Hepatocyte (in vitro differentiated cells): ENCODE results near the gene PTPN4. TPM values are rescaled to one million over a fixed set of nuclear protein-coding genes. Genes with fewer than 3 reads are reported as not detected.

Source experiments
- DNase-seq: peaks from one replicate; pipeline ENCODE4 v3.0.0-alpha.2; 2016; ENCODE audit warnings: low spot score
- H2AFZ ChIP-seq: fragments of 200-600 bp; sonication (generic); 2 replicates; pipeline ENCODE4 v1.6.0; 2016; ENCODE audit warnings: antibody characterized with exemption, mild to moderate bottlenecking
- H3K27ac ChIP-seq: fragments of 200-600 bp; sonication (generic); 2 replicates; pipeline ENCODE4 v1.5.1; 2016; ENCODE audit warnings: mild to moderate bottlenecking
- H3K27me3 ChIP-seq: fragments of 200-600 bp; sonication (generic); 2 replicates; pipeline ENCODE4 v1.6.1; 2016
- H3K36me3 ChIP-seq: fragments of 200-600 bp; sonication (generic); replicated peaks from 2 replicates; pipeline ENCODE4 v1.5.1; 2016; ENCODE audit warnings: low read depth; ENCODE audit not compliant: insufficient read depth
- H3K4me1 ChIP-seq: fragments of 200-600 bp; sonication (generic); 2 replicates; pipeline ENCODE4 v1.5.1; 2016; ENCODE audit warnings: mild to moderate bottlenecking, moderate library complexity; ENCODE audit not compliant: insufficient read depth
- H3K4me2 ChIP-seq: fragments of 200-600 bp; sonication (generic); 2 replicates; pipeline ENCODE4 v1.6.0; 2016
- H3K4me3 ChIP-seq: fragments of 200-600 bp; sonication (generic); 2 replicates; pipeline ENCODE4 v1.5.1; 2016; ENCODE audit warnings: mild to moderate bottlenecking
- H3K79me2 ChIP-seq: fragments of 200-600 bp; sonication (generic); 2 replicates; pipeline ENCODE4 v1.6.0; 2017; ENCODE audit warnings: mild to moderate bottlenecking
- H3K9me2 ChIP-seq: fragments of 200-600 bp; sonication (generic); replicated peaks from 2 replicates; pipeline ENCODE4 v1.6.0; 2017; ENCODE audit warnings: mild to moderate bottlenecking; ENCODE audit not compliant: insufficient read depth
- H3K9me3 ChIP-seq: fragments of 200-600 bp; sonication (generic); 2 replicates; pipeline ENCODE4 v1.5.1; 2016; ENCODE audit warnings: low read depth, mild to moderate bottlenecking
- H4K20me1 ChIP-seq: fragments of 200-600 bp; sonication (generic); 2 replicates; pipeline ENCODE4 v1.6.0; 2016; ENCODE audit warnings: mild to moderate bottlenecking; ENCODE audit not compliant: insufficient read depth, poor library complexity, severe bottlenecking
- EZH2 ChIP-seq: fragments of 200-600 bp; sonication (generic); IDR thresholded peaks from 2 replicates; pipeline ENCODE4 v1.6.1; 2016; ENCODE audit warnings: antibody characterized with exemption, mild to moderate bottlenecking, borderline replicate concordance
- EZH2phosphoT487 ChIP-seq: fragments of 200-600 bp; sonication (generic); IDR thresholded peaks from one replicate; pipeline ENCODE4 v1.6.1; 2018; ENCODE audit warnings: antibody characterized with exemption, mild to moderate bottlenecking, low read depth, moderate library complexity; ENCODE audit not compliant: unreplicated experiment, severe bottlenecking
- WGBS: methylation state at CpG from one replicate; pipeline ENCODE4 v1.1.6; 2016; ENCODE audit warnings: low lambda C conversion rate; ENCODE audit errors: missing lambda C conversion rate; 5-methylcytosine and 5-hydroxymethylcytosine counted together
- polyA plus RNA-seq: library from polyadenylated mRNA; unstranded; fragments of >200 nt; fragmentation: Nextera tagmentation; extraction: Ambion mirVana; gene quantifications from 2 replicates; pipeline ENCODE4 v1.2.1, GENCODE V29; 2016
- total RNA-seq: library from RNA; depleted of rRNA; stranded (reverse); fragments of >200 nt; gene quantifications from 2 replicates; pipeline ENCODE4 v1.2.3, GENCODE V29; 2014
- TF ChIP-seq, protein P1 (sequence below): fragments of 200-600 bp; sonication (generic); IDR thresholded peaks from 2 replicates; pipeline ENCODE4 v1.5.1; 2016; ENCODE audit warnings: antibody characterized with exemption, mild to moderate bottlenecking; ENCODE audit not compliant: poor library complexity

The PTPN4 gene
- total and polyA plus RNA-seq, 2 experiments from 2014 or later = 9.2 to 15.5 TPM

DNA sequence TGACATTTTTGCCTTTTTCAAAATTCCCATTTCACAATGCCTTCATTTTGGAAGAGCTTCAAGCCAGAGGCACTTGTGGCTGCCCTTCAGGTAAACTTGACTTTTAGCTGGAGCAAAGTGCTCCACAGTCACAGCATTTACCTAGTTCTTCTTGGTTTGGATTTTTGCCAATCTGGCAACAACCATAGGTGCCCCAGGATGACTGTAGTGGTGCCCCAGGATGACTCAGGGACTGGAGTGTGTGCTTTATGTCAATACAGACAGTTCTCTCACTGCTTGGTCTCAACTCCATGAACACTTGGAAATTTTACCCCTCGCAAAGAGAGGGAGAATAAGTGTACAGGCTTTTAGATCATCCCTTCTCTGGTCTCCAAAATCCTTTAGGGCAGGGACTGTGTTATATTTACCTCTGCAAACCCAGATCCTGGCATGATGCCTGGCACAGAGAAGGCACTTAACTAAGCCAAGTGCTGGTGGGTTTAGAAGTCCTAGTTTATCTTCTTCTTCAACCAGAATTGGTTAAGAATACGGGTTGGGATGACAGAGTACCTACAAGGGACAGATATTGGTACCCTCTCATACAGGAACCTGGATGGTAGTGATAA lies 15.3 kb upstream of the PTPN4 start:
- Histone ChIP-seq H3K4me2 (no peak overlapping the region), H3K9me3 (no peaks in the 10 kb centered on the region), H3K27me3 (peaks cover 8% of the 10 kb centered on the region), H3K4me3 (no peak overlapping the region), H3K27ac (no peak overlapping the region), H3K4me1 (no peaks in the 10 kb centered on the region), H4K20me1 (no peaks in the 10 kb centered on the region), H3K9me2 (no peaks in the 10 kb centered on the region), H2AFZ (no peak overlapping the region), H3K79me2 (no peaks in the 10 kb centered on the region), H3K36me3 (no peaks in the 10 kb centered on the region)
- TF ChIP-seq, protein P1, sequence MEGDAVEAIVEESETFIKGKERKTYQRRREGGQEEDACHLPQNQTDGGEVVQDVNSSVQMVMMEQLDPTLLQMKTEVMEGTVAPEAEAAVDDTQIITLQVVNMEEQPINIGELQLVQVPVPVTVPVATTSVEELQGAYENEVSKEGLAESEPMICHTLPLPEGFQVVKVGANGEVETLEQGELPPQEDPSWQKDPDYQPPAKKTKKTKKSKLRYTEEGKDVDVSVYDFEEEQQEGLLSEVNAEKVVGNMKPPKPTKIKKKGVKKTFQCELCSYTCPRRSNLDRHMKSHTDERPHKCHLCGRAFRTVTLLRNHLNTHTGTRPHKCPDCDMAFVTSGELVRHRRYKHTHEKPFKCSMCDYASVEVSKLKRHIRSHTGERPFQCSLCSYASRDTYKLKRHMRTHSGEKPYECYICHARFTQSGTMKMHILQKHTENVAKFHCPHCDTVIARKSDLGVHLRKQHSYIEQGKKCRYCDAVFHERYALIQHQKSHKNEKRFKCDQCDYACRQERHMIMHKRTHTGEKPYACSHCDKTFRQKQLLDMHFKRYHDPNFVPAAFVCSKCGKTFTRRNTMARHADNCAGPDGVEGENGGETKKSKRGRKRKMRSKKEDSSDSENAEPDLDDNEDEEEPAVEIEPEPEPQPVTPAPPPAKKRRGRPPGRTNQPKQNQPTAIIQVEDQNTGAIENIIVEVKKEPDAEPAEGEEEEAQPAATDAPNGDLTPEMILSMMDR = no peak
- TF ChIP-seq EZH2 = no peak
- TF ChIP-seq EZH2phosphoT487 = no peak
- WGBS = 69% methylated on average over 2 of the region's 2 CpGs
- DNase-seq = peak; percentile 37

- Histone ChIP-seq H3K4me2 (no peak overlapping the region), H3K9me3 (no peaks in the 10 kb centered on the region), H3K4me1 (no peaks in the 10 kb centered on the region), H3K79me2 (no peaks in the 10 kb centered on the region), H3K36me3 (no peaks in the 10 kb centered on the region), H2AFZ (no peak overlapping the region), H3K27ac (no peak overlapping the region), H3K27me3 (peaks cover 8% of the 10 kb centered on the region), H4K20me1 (no peaks in the 10 kb centered on the region), H3K4me3 (no peak overlapping the region), H3K9me2 (no peaks in the 10 kb centered on the region)
- 82% methylated on average over 2 of the region's 2 CpGs for WGBS
- TF ChIP-seq EZH2phosphoT487 (no peak), EZH2 (no peak)
- TF ChIP-seq, protein P1 = no peak
- no peak for DNase-seq
Measured at GRCh38 chr2:119745566-119745965, 14.2 kb upstream of the PTPN4 start.

GRCh38 chr2:119746836-119747686 lies 12.7 kb upstream of the PTPN4 start:
- no peak overlapping the region for H3K27ac ChIP-seq
- H3K4me2 ChIP-seq = no peak overlapping the region
- H3K9me3 ChIP-seq = no peaks in the 10 kb centered on the region
- no peak overlapping the region for H3K4me3 ChIP-seq
- no peaks in the 10 kb centered on the region for H3K4me1 ChIP-seq
- no peaks in the 10 kb centered on the region for H3K79me2 ChIP-seq
- H2AFZ ChIP-seq = no peak overlapping the region
- H3K36me3 ChIP-seq = no peaks in the 10 kb centered on the region
- 75% methylated on average over 15 of the region's 15 CpGs for WGBS
- H4K20me1 ChIP-seq = no peaks in the 10 kb centered on the region
- no peak for DNase-seq
- no peaks in the 10 kb centered on the region for H3K9me2 ChIP-seq
- H3K27me3 ChIP-seq = peaks cover 14% of the 10 kb centered on the region
- TF ChIP-seq EZH2 = no peak
- TF ChIP-seq, protein P1 = no peak
- no peak for TF ChIP-seq EZH2phosphoT487
